ENCODE measurements around the gene WNT9A.
"Not testable (repeated sequence)": the region's sequence is repeated elsewhere in the genome, so short reads cannot be mapped to it uniquely, and the experiment has no call there.

Gene WNT9A

DNA sequence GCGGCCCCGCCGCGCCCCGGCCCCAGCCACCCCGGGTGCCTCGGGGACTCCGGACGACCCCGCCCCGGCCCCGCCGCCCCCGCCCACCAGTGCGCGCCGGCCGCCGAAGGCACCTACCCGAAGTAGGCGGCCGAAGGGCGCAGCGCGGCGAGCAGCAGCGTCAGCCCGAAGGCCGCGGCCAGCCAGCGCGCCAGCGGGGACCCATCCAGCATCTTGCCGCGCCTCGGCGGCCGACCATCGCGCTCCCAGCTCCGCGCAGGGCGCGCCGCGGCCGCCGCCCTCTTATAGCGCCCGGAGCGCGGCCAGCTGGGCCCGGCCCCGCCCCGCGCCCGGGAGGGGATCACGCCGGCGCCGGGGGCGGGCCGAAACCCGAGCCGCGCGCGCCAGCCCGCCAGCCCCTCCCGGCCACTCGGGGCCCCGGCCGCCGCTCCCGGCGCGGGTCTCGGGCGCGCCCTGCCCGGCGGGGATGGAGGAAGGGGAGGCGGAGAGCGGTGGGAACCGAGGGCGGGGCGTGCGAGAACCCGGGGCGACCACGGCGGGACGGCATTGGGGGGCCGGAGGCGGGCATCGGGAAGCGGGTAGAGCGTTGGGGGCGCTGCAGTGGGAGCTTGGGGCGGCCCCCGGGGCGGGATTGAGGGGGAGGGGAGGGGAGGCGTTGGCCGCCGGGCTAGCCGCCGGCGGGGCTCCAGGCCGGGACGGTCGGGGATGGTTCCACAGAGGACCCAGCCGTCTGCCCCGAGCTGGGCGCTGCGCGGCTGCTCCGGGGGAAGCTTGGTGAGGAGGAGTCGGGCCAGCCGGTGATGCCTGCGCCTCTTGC, at the start of gene WNT9A:
WNT9A (minus strand) TSS at position 257 of the 817 bp plus-strand sequence; CDS start at position 212, 45 bp downstream.
- no peak for DNase-seq (ENCODE audit: low spot score)

- DNase-seq (ENCODE audit: low spot score), result no peak
Observed at GRCh38 chr1:227996187-227996950, 48.6 kb upstream of the WNT9A start.

DNA sequence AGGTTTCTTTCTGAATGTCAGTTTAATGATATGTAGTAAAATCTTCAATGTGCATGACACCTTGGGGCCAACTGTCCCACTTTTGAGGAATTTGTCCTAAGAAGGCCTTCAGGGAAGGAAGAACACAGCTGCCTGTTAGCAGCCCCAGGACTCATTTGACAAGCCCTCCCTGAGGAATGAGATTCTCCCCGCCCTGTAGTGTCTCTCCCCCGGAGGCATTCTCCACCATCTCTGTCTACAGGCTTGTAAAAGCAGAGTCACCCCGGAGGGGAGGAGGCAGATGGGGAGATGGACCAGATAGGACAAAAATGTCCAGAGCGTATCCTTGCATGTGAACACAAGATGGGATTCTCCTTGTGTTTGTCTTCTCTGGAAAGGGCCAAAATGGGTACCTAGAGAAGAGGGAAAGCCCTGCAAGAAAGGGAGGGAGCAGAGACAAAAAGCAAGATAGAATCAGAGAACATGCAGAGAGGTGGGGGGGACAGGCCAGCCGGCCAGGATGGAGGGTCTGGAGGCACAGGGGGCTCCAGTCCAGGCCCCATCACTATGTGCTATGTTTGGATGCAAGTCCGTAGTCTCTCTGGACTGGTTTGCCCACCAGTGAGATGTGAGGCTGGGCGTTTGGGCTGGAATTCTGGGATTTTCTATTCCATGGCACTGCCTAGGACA, 47.0 kb upstream of the WNT9A start:
- DNase-seq (ENCODE audit: low spot score), result no peak

DNA sequence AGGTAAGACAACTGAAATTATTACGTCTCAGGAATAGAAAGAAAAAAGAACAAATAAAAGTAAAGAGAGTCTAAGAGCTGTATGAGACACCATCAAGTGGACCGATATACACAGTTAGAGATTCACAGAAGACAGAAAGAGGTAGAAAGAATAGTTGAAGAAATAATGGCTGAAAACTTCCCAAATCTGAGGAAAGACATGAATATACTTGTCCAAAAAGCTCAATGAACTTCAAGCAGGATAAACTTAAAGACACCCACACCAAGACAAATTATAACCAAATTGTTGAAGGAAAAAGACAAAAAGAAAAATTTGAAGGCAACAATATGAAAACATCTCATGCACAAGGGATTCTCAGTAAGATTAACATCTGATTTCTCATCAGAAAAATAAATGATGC, 39.4 kb upstream of the WNT9A start:
- DNase-seq (ENCODE audit: low spot score), result no peak

DNA sequence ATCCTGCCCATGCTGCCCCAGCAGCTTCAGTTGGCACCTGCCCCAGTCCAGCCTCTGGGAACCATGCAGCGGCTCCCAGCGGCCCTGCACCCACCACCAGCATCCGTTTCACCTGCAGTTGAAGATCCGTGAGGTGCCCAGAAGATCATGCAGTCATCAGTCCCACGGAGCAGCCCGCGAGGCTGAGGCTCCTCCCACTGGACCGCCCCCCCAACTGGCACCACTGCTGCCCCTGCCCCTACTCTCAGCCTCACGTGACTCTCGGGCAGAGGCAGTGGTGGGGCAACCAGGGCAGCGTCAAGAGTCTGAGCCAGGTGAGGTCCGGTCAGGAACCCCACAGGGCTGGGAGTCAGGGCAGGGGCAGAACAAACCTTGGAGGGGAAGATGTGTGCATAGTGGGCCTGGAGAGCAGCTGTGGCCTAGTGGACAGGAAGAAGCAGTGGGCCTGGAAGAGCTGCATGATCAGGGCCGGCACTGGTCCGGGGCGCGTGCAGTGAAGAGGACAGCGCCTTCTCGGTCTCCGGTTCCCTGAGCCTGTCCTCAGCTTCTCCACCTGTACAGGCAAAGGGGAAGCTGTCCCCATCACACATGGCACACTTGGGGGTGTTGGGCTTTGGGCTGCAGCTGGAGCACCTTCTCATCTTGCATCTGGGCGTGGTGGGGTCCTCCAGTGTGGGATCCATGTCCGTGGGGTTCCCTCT, 28.0 kb upstream of the WNT9A start:
- DNase-seq (ENCODE audit: low spot score), result not testable (repeated sequence)

GRCh38 chr1:227973724-227974288, 26.1 kb upstream of the WNT9A start:
- DNase-seq (ENCODE audit: low spot score), result not testable (repeated sequence)

GRCh38 chr1:227972843-227973374, 25.2 kb upstream of the WNT9A start:
- DNase-seq (ENCODE audit: low spot score), result not testable (repeated sequence)

DNA sequence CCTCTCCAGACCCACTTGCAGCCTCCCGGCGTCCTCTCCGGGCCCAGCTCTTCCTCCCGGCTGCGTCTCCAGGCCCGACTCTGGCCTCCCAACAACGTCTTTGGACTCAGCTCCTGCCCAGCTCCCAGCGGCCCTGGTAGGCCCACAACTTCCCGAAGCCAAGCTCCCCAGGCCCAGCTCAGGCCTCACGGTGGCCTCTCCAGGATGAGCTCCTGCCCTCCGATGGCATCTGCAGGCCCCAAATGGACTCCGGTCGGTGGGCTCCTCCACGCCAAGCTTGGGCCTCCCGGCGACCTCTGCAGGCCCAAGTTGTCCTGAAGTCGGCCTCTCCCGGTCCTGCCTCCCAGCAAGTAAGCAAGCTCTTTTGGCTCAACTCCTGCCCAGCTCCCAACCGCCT, 24.5 kb upstream of the WNT9A start:
- DNase-seq (ENCODE audit: low spot score), result not testable (repeated sequence)

DNA sequence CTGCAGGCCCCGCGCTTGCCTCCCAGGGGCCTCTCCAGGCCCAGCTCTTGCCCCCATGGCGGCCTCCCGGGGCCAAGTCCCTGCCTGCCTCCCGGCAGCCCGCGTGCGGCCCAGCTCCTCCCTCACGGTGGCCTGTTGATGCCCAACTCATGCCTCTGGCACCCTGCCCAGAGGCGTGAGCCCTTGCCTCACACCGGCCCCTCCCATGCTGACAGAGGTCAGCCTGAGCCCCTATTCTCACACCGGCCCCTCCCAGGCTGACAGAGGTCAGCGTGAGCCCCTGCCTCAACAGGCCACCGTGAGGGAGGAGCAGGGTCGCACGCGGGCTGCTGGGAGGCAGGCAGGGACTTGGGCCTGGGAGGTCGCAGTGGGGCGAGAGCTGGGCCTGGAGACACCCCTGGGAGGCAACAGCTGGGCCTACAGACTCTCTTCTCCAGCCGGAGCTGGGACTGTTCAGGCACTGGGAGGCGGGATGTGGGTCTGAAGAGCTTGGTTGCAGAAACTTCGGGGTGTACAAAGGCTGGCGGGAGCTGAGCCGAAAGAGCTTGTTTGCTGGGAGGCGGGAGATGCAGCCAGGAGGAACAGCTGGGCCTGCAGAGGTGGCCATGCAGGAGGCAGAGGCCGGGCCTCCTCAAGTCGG, 24.0 kb upstream of the WNT9A start:
- DNase-seq (ENCODE audit: low spot score), result not testable (repeated sequence)

- not testable (repeated sequence) for DNase-seq (ENCODE audit: low spot score)
Observed at GRCh38 chr1:227971216-227971615, 23.5 kb upstream of the WNT9A start.

DNA sequence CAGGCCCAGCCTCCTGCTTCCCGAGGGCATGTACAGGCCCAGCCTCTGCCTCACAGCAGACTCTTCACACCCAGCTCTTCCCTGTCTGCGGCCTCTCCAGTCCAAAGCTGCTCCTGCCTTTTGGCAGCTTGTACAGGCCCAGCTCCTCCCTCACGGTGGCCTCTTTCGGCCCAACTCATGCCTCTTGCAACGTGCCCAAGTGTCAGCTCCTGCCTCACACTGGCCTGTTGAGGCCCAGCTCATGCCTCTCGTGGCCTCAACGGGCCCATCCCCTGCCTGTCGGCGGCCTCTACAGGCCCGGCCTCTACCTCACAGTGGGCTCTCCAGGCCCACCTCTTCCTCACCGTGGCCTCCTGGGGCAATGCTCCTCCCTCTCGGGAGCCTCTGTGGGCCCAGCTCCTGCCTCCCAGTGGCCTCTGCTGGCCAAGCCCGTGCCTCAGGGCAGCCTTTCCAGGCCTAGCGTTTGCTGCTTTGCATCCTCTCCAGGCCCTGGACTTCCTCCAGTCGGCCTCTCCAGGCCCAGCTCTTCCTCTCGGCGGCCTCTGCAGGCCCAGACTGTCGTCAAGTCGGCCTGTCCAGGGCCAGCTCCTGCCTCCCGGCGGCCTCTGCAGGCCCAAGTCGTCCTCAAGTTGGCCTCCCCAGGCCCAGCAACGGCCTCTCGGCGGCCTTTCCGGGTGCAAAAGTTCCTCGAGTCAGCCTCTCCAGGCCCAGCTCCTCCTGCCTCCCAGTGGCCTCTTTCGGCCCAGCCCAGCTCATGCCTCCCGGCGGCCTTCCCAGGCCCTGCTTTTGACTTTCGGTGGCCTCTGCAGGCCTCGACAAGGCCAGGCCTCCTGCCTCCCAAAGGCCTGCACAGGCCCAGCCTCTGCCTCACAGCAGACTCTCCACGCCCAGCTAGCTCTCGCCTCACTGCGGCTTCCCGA, 22.6 kb upstream of the WNT9A start:
- not testable (repeated sequence) for DNase-seq (ENCODE audit: low spot score)

DNA sequence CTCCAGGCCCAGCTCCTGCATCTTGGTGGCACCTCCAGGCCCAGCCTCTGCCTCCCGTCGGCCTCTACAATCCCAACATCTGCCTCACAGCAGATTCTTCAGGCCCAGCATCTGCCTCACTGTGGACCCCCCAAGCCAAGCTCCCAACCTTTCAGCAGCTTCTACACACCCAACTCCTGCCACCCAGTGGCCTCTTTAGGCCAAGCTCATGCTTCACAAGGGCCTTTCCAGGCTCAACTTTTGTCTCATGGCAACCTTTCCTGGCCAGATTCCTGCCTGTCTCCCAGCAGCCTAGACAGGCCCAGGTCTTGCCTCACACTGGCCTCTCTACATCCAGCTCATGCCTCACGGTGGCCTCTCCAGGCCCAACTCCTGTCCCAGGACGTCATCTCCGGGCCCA, 20.1 kb upstream of the WNT9A start:
- DNase-seq (ENCODE audit: low spot score), result not testable (repeated sequence)

DNA sequence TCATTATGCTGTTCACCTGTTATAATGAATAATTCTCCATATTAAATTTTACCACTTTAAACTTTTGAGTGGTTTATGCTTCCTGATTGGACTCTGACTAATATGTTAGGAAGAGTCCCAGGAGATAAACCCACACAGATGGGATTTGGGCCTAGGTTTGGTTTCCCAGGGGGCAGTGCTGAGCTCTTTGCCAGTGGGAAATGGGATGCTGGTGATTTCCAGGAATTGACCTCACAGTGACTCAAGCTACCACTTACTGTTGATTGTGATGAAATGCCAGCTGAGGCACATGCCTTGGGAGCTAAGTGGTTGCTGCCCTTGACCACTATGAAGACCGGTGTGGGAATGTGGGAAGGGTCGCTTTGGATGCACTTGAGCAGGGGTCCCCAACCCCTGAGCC, 19.0 kb upstream of the WNT9A start:
- not testable (repeated sequence) for DNase-seq (ENCODE audit: low spot score)

- DNase-seq (ENCODE audit: low spot score), result no peak
Observed at GRCh38 chr1:227961651-227962466, 14.1 kb upstream of the WNT9A start.

- no peak for DNase-seq (ENCODE audit: low spot score)
Observed at GRCh38 chr1:227959325-227959860, 11.7 kb upstream of the WNT9A start.

- DNase-seq (ENCODE audit: low spot score), result no peak
Observed at GRCh38 chr1:227958617-227959324, 11.0 kb upstream of the WNT9A start.

DNA sequence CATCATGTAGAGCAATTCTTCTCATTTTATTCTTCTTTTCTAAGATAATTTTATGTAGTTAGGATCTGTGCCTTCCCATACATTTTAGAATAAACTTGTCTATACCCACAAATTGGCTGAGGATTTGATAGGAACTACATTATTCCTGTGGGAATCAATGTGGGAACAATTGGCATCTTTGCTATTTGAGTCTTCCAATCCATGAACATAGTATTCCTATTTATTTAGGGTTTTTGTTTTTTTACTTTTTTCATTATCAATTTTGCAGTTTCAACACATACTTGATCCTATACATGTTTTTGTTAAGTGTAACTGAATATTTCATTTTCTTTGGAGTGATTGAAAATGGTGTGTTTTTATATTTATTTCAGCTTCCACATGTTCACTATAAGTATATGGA, 8.1 kb upstream of the WNT9A start:
- DNase-seq (ENCODE audit: low spot score), result no peak

Measured in activated CD4-positive, alpha-beta T cell treated with anti-CD3 and anti-CD28 coated beads, Interleukin-2, Interleukin-4, amounts not matched to agents 100 ng/mL and 50 ng/mL, durations not matched to agents 16 hours and 8 hours (primary cell).